GM21423 (cell line): ENCODE measurements around the gene TBXAS1.

Experiments used
- ATAC-seq: cut with Tn5 transposase; IDR thresholded peaks from one replicate; pipeline ENCODE4 v1.9.1; 2021; ENCODE audit warnings: mild to moderate bottlenecking, moderate library complexity; ENCODE audit not compliant: unreplicated experiment

Gene TBXAS1

DNA sequence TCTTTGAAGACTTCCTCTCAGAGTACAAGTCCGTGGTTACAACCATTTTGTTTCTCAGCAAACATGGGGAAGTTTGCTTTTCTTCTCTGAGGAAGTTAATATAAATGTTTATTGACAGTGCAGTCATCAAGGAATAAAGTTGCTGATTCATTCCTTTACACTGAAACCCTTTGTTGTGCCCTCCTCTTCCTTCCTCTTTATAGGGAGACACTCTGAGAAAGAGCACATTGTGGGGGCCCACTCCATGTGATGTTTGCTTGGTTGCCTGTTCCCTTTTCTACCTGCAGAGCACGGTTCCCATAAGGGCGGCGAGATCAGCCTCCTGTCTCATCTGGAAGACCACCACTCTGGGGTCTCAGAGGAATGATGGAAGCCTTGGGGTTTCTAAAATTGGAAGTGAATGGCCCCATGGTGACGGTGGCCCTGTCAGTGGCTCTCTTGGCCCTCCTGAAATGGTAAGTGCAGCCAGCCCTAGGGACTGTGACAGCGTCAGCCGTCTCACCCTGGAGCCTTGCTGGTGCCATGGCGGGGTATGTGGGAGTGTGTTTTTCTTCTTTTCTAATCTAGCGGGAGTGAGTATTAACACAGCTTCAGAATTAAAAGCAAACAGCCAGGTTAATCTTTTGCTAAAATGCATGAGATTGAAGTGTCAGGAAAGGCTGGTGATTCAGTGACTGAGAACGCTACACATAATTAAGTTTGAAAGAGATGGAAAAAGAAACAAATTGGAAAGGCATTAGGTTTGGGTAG, at the start of gene TBXAS1:
TBXAS1 (plus strand) TSS at position 240 of the 750 bp plus-strand sequence; CDS start at position 367, 127 bp downstream.
- peak; percentile 62 for ATAC-seq

DNA sequence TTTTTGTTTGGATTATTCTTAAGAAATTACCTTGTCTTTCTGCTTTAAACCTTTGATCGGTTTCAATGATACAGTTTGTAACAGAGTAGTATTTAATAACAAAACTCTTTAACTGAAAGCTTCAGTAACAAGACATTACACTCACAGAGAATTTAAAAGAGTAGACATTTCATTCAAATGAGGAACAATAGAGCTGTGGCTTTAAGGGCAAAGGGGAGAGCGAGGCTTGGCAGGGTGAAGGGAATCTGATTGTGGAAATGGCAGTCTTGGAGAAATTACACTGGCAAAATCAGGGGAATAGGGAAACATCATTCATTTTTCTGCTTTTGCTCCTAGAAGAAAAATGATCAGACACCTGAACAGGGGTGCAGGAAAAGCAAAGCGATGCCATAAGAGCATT, 46.1 kb upstream of the TBXAS1 start:
- no peak for ATAC-seq

DNA sequence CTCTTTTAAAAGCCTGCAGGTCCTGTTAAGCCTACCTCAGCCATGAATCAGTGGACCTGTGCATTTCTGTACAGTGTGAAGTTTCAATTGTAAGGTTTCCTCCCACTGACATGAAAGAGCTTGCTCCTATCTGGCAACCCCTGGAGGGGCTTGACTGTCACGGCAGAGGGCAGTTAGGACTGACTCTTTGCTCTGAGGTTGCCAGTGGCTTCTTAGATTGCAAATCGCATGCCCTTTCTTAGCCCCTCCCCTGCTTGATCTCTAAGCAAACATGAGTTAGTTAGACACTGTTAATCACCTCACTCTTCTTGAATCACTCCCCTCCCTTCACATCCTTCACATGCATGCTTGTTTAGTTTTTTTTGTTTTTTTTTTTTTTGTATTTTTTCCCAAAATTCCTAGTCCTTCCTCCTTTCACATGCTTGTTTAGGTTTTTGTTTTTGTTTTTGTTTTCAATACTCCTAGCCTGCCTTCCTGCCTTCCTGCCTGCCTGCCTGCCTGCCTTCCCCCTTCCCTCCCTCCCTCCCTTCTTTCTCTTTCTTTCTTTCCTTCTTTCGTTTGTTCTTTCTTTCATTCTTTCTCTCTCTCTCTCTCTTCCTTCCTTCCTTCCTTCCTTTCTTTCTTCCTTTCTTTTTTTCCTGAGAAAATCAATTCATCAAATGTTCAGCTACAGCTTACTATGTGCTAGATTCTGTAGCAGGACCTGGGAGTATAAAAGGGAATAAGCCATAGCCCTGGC, 45.2 kb upstream of the TBXAS1 start:
- no peak for ATAC-seq

DNA sequence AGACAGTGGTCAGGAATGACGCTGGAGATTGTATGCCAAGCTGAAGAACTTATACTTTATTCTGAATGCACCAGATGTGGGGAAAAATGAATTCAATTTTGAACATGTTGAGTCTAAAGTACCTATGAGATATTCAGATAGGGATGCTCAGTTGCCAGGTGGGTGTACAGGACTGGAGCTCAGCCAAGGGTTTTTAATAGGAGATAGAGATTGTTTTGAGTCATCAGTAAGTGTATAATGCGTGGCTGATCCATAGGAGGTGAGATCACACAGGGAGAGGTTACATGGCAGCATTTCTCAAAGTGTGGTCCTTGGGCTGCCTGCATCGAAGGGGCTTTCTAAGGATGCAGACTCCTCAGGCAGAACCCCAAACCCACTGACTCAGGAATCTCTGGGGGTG, 44.4 kb upstream of the TBXAS1 start:
- no peak for ATAC-seq

DNA sequence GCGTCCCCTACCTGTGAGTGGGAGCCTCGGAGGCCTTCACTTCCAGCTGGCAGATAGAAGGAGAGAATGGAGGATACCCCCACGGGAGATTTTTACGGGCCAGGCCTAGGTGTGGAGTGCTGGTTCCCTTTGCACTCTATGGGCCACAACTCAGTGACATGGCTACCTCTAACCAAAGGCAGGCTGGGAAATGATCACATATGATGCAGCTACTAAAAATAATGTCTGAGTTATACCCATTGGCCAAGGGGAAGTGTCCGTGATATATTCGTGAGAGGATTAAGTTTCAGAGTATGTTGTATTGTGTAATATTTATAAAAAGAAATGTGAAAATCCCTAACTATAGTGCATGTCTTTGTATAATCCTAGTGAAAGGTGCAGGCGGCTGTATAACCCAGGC, 37.7 kb upstream of the TBXAS1 start:
- no peak for ATAC-seq

DNA sequence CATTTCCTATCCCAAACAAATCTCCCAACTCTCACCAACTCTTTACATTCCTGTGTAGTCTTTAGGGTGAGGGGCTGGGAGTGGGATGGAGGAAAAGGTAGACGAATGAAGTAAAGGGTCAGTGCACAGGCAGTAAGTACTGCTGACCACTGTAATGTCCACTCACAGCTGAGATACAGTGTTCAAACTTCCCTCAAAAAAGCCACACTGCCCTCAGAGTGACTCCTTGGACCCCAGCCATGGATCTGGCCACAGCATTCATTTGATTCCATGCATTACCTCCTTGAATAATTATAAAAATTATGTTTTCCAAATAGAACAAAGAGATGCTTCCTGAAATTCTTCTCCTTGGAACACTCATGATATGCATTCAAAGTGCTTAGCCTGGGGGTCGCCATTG, 31.5 kb upstream of the TBXAS1 start:
- no peak for ATAC-seq

DNA sequence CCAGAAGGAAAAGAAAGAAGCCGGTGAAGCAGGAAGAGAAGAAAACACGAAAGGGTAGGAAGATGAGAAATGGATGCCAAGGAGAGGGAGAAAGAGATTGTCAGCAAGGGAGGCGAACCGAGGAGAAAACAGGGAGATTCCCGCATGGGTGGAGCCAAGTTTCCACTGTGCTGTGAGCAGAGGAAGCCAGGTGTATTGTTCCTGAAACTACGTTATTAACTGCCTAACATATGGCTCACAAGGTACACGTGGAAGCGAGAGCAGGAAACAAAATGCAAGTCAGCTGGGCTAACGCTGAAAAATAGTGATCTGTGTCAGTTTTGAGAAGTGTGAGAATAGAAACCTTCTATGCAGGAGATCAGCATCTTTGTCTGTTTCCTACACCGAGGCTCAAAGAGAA, 30.8 kb upstream of the TBXAS1 start:
- peak; percentile 82 for ATAC-seq

DNA sequence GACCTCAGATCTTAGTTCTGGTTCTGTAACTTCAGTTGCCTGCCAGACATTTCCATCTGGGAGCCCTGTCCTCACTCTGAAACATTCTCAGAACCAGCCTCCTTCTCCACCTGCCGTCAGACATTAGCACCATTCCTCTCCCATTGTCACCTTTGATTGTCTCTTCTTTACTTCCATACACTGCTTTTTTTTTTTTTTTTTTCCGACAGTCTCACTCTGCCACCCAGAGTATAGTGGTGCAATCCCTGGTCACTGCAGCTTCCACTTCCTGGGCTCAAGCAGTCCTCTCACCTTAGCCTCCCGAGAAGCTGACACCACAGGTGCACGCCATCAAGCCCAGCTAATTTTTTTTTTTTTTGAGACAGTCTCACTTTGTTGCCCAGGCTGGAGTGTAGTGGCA, 30.2 kb upstream of the TBXAS1 start:
- no peak for ATAC-seq

DNA sequence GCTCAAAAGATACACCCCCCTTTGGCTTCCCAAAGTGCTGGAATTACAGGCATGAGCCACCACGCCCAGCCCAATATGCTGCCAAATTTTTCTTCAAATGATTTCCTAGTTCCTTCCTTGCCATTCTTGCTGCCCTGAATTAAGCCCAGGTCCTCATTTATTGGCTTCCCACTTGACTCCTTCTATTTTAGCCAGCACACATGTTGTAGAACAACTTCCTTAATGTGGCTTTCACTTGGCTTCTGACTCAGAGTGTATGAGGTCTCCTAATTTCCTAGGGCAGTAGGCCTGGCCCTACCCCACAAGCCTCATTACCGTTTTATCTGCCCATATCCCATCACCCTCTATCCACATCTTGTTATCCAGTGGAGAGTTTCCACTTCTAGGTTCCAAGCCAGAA, 29.5 kb upstream of the TBXAS1 start:
- ATAC-seq, result peak; percentile 54

DNA sequence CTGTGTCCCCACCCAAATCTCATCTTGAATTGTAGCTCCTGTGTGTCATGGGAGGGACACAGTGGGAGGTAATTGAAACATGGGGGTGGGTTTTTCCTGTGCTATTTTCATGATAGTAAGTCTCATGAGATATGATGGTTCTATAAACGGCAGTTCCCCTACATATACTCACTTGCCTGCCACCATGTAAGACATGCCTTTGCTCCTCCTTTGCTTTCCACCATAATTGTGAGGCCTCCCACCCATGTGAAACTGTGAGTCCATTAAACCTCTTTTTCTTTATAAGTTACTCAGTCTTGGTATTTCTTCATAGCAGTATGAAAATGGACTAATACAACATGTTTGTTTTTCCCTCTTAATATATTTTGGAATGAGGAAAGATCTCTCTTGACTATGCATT, 24.5 kb upstream of the TBXAS1 start:
- ATAC-seq, result no peak

DNA sequence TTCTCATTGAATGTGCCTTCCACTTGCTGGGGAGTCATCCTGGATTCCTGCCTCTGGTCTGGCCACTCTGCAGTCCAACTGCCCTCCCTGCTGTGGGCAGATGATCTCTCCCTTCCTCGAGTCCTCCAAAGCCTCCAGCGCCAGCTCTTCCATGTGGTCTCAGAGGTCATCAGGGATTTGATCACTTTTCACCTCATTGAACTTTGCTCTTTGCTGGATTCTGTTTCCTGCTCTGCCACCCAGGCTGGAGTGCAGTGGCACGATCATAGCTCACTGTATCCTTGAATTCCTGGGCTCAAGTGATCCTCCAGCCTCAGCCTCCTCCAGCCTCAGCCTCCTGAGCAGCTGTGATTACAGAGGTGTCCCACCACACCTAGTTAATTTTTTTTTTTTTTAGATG, 22.1 kb upstream of the TBXAS1 start:
- no peak for ATAC-seq

DNA sequence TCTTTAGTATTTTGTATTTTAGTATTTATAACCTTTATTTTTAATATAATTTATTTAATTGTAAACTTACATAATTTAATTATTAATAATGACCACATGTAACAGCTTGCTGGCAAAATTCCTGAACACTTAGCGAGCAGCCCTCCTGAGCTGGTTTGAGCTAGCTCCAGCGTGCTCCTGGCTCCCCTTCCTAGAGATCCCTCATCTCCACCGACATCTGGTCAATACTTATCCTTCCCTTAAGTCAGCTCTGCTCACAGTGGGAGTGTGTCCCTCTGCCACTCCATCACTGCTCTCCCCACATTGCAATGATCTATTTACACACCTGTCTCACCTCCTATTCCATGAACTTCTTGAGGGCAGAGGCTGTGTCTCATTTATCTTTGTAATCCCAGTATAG, 20.6 kb upstream of the TBXAS1 start:
- no peak for ATAC-seq

DNA sequence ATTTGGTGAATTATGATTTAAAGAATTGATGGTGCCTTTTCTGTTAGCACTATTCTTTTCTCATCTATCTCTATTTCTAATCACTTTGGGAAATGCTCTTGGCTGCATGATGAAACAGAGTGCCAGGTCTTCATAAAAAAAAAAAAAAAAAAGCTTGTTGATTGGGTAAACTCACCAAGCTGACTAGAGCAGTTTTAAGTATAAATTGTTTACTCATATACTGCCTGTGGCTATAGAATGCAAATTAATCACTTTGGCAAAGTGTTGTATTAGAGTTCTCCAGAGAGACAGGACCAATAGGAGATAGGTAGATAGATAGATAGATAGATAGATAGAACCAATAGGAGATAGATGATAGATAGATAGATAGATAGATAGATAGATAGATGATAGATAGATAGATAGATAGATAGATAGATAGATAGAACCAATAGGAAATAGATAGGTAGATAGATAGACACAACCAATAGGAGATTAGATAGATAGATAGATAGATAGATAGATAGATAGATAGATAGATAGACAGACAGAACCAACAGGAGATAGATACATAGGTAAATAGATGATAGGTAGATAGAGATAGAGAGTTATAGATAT, 20.1 kb upstream of the TBXAS1 start:
- ATAC-seq, result no peak

DNA sequence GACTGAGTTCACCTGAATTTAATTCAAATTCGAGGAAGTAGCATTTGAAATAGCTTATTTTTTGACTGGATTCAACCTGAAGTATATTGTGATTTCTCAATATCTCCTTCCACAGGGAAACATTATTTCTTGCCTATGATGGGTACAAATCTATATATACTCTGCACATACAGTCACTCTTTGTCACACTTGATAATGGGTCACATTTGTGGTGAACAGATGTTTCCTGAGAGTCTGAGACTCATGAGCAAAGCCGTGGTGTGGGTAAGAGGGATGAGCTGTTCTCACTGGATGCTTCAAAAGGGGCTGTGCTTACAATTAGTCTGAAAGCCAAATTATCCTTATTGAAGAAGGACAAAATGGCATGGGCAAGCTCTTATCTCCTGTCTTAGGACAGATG, 18.0 kb upstream of the TBXAS1 start:
- ATAC-seq, result no peak

DNA sequence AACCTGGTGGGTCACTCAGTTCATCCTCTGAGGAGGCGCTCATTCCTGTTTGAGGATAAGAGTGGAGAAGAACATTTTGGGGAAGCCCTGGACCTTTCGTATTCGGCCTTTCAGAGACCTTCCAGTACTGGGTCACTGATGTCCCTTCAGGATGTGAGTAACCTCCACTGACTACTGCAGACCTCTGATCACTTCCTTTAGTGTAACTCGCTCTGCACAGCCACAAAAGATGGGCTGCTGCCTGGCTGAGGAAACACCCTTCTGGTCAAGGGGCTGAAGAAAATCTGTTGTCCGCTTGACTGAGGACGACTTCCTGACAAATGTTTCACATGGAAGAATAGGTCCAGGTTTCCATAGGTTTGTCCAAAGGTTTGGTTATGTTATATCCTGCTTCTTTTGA, 15.9 kb upstream of the TBXAS1 start:
- ATAC-seq, result no peak

DNA sequence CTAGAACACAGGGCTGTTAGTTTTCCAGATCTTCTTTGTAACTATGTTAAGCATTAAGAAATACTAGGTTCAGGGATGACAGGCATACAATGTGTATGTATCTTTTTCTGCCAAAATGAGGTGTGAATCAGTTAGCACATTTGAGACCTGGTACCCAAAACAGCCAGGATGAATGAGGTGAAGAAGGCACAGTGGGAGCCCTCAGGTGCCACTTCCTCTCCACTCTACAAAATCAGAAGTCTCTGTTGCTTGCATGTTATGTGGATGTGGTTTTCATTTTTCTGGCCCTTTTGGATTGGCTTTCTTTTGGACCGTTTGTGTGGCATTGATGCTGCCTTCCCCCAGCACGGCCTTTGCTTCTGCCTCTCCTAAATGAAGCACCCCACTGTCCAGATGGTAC, 15.4 kb upstream of the TBXAS1 start:
- no peak for ATAC-seq

DNA sequence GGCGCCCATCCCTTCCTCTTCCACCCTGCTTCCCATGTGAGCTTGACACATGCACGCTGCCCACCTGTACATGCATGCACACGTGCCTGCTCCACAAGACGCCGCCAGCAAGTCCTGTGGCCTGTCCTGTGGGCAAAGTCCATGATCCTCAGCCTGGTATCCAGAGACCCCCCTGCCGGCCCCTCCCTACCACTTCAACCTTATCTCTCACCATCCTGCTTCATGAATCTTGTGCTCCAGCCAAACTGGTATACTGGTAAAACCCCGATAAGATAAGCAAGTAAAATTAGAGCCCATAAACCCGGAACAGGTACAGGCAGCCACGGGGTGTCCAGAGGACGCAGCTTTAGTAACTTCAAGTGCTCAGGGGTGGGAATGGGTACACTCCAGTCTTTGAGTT, 11.8 kb upstream of the TBXAS1 start:
- no peak for ATAC-seq

DNA sequence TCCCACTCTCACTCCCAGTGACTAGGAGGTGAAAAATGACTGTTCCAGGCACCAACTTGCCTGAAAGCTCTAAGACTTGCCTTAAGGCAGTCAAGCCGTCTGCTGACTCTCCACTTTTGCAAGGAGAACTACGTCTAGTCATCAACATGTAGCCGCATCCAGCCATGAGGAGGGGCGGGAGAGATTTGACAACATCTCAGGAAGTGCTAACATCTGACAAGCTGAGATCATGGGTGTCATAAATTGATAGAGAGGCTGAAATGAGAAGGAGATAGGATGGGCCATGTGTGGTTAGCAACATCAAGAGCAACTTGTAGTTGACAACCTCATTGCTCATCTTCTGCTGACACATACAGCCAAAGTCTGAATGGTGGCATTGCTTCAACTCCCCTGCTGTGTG, 9.0 kb upstream of the TBXAS1 start:
- no peak for ATAC-seq

DNA sequence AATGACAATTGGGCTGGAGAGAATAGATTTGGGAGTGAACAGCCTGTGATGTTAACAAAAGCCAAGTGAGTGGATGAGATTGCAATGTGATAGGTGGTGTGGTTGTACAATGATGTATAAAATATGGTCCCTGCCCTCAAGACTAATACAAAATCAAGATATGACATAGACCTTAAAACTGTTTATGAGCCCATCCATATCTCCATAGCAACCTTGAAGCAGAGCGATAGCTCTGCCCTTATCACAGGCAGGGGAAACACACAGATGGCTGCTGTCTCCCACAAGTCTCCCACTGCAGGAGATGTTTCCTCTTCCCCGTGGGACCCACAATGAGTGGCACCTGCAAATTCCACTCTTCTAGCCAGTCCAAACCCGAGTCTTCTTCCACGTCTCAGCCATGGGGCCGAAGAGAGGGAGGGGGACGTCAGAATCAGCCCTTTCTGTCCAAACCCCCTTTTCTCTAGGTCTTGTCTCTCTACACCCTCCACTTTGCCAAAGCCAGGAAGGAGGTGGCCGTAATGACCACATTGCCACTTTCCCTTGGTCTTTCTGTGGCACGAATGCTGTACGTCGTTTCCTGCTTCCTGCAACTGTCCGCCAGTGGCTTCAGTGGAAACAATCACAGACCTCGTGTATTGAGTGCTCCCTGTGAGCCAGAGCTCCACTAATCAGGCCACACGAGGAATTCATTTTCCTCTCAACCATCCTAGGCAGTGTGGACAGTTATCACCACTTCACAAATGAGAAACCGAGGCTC, 7.5 kb upstream of the TBXAS1 start:
- ATAC-seq, result no peak

DNA sequence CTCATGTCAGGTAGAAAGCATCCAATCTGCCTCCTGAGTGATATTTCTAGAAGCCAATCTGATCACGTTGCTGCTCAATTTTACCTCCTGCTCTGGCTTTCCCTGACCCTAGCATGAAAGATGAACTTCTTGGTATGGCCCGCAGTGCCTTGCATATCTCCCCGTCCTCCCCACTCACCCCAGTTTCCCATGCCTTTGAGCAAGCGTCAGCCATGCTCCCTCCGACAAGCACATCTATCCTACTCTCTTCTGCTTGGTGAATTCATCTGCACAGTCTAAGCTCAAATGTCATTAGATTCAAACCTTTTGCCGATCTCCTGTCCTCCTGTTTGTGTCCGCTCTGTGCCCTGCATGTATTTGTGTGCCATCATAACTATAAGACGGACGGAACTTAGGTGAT, 6.2 kb upstream of the TBXAS1 start:
- no peak for ATAC-seq

DNA sequence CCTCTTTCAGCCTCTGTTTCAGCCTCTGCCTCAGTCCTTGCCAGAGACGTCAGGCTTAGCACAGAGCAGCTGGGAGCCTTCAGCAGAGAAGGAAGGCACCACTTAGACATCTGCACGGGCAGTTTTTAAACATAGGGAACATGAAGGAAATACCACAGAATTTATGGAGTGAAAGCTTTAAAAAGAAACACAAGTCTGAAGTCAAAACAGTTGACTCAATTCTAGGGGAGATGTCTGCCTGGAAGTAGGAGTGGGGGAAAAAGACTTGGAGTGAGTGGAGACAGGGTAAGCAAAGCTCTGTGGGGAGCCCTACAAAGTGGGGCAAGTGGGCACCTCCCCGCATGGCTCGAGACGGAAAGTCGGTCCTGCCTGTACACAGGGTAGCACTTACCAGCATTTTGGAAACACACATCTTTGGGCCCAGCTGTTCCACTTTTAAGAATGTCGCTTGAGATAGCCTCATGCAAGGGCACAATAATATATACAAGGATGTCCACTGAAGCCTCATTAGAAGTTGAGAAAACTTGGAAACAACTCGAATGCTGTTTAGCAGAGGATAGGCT, 5.0 kb upstream of the TBXAS1 start:
- ATAC-seq, result no peak
